Fibroblast of gingiva (primary cell): ENCODE results near the gene FAF1.
A peak's percentile ranks its signal among the peaks of the same experiment; 100 is the strongest.
"Not testable (repeated sequence)": the region's sequence is repeated elsewhere in the genome, so short reads cannot be mapped to it uniquely, and the experiment has no call there.

ENCODE experiments used
- DNase-seq: peaks from one replicate; pipeline ENCODE4 v3.0.0-alpha.2; 2011; ENCODE audit warnings: low read depth

Gene FAF1

DNA sequence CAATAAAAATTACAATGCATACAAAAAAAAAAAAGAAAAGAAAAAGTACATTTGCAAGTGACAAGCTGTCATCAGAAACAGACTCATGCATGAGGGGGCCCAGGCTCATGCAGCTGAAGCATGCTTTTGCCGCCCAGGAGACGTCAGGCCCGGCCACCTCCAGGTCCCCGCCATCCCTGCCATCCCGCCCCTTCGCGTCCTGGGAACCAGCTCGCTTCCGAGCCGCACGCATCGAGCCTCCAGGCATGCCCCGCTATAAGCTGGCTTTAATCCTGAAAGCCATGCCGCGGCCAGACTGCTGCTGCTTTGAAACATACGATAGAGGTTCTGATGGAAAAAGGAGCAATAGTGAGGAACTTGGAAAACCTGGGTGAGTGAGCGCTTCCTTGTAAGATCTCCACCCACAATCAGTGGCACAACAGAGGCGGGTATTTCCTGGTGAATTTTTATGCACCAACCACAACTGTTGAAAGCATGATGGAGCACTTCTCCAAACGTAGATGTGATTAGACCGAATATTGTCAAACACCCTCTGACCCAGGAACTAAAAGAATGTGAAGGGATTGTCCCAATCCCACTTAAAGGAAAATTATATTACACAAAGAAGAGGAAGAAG, 113.7 kb downstream of the FAF1 start:
- no peak for DNase-seq

GRCh38 chr1:50841791-50842387, 118.2 kb downstream of the FAF1 start:
- DNase-seq, result peak; percentile 56

GRCh38 chr1:50836117-50836516, 124.0 kb downstream of the FAF1 start:
- no peak for DNase-seq

GRCh38 chr1:50833216-50833615, 126.9 kb downstream of the FAF1 start:
- DNase-seq, result no peak

DNA sequence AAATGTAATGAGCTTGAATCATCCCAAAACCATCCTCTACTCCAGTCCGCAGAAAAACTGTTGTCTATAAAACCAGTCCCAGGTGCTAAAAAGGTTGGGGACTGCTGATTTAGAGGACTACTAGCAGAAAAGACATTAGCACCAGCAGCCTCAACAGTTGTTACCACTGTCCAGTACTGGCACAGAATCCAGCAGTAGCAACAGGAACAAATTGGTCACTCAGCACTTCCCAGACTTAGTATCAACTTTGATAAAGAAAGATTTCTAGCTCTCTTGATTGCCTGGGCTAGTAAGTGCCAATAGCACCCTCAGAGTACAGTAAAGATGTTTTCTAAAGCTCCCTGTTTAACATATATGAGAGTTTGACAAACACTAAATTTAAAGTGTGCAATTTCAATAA, 127.9 kb downstream of the FAF1 start:
- no peak for DNase-seq

GRCh38 chr1:50831300-50832061, 128.6 kb downstream of the FAF1 start:
- DNase-seq, result no peak

DNA sequence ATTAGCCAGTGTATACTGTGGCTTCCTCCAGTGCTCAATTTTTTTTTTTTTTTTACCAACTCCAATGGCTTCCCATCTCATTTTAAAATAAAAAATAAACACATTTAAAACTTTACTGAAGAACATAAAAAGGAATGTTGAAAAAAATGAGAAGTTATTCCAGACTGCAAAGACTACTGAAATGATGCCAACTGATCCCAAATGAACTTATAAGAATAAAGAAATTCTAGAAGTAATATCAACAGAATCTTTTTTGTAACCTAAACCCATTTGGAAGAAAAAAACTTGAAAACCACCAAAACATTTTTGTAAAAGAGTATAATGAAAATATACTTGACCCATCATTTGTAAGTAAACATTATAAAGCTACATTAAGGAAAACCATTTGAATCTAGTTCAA, 129.4 kb downstream of the FAF1 start:
- no peak for DNase-seq

DNA sequence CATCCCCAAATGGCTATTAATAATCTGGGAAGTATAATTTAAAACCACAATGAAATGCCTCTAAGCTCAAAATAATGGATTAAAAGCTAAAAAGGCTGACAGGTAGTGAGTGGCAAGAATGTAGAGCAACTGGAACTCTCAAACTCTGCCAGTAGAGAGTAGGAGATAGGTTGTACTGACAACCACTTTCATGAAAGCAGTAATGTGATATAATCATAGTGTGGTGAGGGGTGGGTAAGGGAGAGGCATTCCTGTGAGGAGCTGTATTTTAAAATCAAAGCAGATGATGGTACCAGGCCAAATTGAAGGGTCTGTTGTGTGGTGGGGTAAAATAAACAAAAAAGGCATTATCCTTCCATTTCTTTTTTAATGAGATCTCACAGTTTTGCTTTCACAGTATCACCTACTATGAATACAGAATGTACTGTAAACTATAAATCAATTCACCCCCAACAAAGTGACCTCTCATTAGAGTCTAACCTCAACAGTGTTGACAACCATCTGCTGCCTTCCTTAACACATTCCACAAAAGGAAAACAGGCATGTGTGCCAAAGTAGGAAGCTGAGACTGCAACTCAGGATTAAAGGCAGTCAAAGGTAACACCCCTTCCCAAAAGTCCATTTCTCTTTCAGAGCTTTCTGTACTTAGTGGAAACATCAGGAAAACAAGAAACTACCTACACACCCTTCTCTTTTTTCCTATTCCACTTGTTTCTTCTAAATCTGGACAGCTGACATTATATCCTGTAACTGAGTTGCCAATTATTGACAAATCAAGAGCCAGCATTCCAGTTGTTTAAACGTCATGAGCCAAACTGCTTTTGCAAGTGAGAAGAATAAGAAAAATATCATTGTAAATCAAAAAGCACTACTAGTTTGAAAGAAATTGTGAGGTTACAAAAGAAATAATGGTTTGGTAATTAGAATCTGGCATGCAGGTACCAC, 130.8 kb downstream of the FAF1 start:
- peak; percentile 19 for DNase-seq

DNA sequence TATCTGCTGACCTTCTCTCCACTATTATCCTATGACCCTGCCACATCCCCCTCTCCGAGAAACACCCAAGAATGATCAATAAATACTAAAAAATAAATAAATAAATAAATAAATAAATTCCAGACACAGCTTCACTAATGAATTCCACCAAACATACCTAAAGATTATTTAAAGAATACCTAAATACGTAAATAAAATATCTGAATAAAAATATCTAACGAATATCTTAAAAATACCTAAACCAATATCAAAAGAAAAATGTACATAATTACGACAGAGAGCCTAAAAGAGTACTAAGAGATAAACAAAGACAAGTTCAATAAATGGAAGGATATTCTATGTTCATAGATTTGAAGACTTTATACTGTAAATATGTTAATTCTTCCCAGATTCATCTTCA, 132.5 kb downstream of the FAF1 start:
- no peak for DNase-seq

- not testable (repeated sequence) for DNase-seq
These were observed 133.3 kb downstream of the FAF1 start for GRCh38 chr1:50826792-50827191.

GRCh38 chr1:50822035-50822776, 137.9 kb downstream of the FAF1 start:
- no peak for DNase-seq

DNA sequence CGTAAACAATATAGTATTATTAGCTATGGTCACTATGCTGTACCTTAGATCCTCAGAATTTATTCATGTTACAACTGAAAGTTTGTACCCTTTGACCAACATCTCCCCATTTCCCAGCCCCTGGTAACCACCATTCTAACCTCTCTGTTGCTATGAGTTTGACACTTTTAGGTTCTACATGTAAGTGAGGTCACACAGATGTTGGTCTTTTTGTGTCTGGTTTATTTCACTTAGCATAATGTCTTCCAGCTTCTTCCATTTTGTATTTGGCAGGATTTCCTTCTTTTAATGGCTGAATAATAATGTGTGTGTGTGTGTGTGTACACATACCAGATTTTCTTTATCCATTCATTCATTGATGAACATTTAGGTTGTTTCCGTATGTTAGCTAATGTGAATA, 139.5 kb downstream of the FAF1 start:
- no peak for DNase-seq

- no peak for DNase-seq
These were observed 147.7 kb downstream of the FAF1 start for GRCh38 chr1:50812346-50812745.

DNA sequence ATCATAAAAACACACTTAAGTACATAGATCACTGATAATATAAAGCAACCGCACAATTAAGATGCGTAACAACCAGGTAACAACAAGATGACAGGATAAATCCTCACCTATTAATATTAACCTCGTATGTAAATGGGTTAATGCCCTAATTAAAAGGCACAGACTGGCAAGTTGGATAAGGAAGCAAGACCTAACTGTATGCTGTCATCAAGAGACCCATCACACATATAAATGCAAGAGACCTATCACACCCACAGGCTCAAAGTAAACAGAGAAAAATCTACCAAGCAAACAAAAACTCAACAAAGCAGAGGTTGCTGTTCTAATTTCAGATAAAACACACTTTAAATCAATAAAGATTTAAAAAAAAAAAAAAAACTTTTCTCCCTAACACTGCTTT, 151.8 kb downstream of the FAF1 start:
- DNase-seq, result no peak

- DNase-seq, result no peak
These were observed 163.8 kb downstream of the FAF1 start for GRCh38 chr1:50796272-50796671.

DNA sequence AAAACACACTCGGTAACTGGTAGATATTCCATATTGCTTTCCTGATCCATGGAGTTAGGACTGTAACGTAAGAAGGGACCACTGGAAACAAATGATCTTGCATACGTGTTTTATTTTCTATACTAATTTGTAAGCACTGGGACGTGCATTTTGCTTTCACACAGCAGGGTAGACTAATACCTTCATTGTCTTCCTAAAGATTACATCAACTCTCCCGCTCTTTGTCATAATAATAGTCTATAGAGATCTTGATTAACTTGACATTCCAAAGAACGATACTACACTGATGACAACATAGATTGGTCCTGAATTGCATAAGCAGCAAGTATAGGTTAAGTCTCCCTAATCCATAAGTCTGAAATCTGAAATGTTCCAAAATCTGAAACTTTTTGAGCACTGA, 166.5 kb downstream of the FAF1 start:
- DNase-seq, result no peak

DNA sequence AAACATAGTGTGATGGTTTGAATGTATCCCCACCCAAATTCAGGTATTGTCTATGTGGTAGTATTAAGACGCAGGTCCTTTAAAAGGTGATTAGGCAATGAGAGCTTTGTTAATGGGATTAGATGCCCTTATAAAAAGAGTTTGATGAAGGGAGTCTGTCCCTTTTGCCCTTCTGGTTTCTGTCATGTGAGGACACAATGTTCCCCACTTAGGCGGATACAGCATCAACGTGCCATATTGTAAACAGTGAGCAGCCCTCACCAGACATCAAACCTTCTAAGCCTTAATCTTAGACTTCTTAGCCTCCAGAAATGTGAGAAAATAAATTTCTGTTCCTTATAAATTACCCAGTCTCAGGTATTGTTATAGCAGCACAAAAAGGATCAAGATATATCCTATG, 172.8 kb downstream of the FAF1 start:
- no peak for DNase-seq

DNA sequence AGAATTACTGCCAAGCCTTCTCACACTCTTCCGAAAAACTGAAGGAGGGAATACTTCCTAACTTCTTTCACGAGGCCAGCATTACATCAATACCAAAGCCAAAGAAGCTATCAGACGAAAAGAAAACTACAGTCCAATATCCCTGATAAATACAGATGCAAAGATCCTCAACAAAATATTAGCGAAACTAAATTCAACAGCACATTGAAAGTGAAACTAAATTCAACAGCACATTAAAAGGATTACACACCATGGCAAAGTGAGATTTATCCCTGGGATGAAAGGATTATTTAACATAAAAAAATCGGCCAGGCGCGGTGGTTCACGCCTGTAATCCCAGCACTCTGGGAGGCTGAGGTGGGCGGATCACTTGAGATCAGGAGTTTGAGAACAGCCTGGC, 176.8 kb downstream of the FAF1 start:
- no peak for DNase-seq

GRCh38 chr1:50780797-50781196, 179.3 kb downstream of the FAF1 start:
- no peak for DNase-seq

DNA sequence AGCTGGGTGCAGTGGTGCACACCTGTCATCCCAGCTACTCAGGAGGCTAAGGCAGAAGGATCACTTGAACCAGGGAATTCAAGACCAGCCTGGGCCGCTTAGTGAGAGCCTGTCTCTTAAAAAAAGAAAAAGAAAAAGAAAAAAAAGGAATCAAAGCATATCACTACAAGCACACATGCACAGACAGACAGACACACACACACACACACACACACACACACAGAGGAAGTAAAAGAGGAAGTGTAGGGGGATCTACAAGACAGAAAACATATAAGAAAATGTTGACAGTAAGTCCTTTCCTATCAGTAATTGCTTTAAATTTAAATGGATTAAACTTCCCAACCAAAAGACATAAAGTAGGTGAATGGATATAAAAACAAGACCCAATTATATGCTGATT, 180.3 kb downstream of the FAF1 start:
- DNase-seq, result no peak

- DNase-seq, result no peak
These were observed 184.3 kb downstream of the FAF1 start for GRCh38 chr1:50775740-50776139.
